ENCODE data around the gene NDRG2.

Gene NDRG2

DNA sequence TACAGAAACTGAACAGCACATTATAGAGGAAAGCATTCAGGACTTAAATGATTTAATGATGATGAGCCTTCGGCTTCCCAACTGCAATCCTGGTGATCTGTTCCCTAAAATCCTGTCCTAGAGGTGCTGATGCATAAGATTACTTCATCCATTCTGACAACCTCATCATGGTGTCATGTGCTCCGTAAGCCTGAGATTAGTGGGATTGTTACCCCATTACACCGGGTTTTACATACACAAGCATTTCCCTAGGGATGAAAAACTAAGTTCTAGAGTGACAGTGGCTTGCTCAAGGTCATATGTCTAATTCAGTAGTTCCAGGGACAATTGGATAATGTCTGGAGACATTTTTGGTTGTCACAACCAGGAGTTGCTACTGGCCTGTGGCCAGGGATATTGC is 12.3 kb upstream of the NDRG2 start:
- no peak overlapping the region for H3K4me3 ChIP-seq (ENCODE audit: low read depth, low read length)

DNA sequence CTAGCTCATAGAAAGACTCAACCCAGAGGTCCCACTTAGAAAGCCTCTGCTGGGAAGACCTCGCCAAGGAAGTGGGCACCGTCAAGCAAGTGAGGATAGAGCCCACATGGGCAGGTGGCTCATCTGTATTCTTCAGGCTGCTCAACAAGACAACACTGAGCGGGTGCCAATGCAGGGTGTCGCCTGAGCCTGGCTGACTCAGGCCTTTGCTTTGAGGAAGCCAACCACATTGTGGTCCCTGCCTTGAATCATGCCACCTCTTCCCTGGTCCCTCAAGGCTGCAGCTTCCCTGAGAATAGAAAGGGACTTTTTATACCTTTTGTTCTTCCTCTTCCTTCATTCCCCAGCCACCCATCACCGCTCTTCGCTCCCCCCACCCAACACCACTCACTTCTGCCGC is 11.9 kb upstream of the NDRG2 start:
- H3K4me3 ChIP-seq (ENCODE audit: low read depth, low read length) = no peak overlapping the region

DNA sequence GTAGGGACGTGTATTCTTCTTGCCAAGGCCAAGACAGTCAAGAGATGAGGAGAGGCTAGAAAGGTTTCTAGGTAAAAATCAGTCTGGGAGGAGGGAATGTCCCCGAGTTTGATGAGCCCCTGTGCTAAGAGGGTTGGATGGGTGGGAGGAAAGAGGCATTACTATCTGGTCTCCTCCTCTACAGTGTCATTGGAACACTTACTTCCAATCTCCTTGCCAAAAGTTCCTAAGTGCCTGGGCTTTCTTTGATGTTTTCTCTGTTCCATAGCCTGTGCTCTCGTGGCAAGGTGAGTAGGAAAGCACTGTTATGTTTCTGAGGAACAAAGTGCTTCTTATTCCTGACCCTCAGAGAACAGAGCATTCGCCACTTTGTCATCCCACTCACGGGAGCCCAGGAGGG is 9.8 kb upstream of the NDRG2 start, which contains the start of gene RNASE13:
RNASE13 (minus strand) TSS at position 101 of the 400 bp plus-strand sequence. CDS start 519 bp downstream, outside the sequence.
- no peak within 1 kb of the TSS for H3K4me3 ChIP-seq (ENCODE audit: low read depth, low read length)

DNA sequence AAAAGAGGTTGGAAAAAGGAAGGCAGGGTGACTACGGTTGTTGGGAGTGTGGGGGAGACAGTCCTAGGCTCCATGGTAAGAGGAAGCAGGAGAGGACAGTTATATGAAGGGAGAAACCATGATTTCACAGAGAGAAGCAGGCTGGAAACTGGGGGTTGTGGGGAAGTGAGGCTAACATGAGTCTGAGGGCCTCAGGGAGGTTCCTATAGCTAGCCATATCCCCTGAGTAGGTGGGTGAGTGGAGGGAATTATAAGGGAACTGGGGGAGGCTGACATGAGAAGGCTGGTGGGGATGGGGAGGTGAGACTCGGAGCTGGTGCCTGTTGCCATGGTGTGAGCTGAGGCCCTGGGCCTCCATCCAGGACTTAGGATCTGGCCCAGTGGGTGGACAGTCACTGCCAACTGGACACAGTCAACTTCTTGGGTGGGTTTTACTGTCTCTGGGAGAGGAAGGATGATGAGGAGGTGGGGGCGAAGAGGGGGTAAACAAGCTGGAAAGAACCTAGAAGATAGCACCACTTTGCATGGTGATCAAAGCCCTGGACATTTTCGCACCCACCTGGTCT is 8.4 kb upstream of the NDRG2 start:
- no peak overlapping the region for H3K4me3 ChIP-seq (ENCODE audit: low read depth, low read length)

DNA sequence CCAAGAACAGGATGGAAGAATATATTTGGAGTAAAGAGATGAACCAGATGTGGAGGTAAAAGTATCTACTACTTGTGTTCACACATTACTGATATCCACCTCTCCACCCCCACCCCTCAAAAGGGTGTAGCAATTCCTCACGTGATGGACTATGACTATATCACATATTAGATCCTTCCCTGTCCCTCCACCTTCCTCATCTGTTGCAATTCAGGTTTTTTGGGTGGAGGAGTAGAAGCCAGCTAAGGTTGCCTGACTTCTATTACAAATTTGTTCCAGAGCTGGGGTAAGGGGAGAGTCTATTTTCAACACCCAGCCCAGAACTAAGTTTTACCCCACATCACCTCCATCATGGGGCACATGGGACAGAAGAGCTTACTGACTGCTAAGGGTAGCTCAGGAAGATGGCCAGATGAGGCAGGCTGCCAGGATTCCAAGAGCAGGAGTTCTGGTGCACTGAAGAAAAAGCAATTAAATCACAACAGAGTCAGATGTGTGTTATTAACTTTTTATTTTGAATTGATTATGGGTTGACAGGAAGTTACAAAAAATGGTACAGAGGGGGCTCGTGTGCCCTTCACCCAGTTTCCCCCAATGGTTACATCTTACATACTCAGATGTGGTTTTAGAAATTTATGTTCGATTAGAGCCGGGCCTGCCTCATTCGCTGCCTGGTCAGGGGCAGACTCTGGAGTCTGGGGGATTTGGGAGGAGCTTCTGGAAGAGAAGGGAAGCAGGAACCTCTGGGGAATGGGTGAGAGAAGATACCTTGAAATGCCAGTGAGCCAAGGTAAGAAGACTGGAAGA is 7.7 kb upstream of the NDRG2 start:
- no peak overlapping the region for H3K4me3 ChIP-seq (ENCODE audit: low read depth, low read length)

DNA sequence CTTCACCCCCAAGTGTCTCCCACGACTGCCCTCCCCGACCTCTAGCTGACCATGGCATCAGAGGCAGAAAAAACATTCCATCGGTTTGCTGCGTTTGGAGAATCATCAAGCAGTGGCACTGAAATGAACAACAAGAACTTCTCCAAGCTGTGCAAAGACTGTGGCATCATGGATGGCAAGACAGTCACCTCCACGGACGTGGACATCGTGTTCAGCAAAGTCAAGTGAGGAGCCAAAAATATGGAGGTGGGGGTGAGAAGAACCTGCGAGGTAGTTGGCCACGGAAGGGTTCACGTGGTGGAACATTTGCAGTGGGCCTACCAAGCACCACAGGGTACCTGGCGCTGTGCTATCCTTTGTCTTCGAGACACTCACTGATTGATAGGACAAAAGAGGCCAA is 5.7 kb upstream of the NDRG2 start:
- no peak overlapping the region for H3K4me3 ChIP-seq (ENCODE audit: low read depth, low read length)

DNA sequence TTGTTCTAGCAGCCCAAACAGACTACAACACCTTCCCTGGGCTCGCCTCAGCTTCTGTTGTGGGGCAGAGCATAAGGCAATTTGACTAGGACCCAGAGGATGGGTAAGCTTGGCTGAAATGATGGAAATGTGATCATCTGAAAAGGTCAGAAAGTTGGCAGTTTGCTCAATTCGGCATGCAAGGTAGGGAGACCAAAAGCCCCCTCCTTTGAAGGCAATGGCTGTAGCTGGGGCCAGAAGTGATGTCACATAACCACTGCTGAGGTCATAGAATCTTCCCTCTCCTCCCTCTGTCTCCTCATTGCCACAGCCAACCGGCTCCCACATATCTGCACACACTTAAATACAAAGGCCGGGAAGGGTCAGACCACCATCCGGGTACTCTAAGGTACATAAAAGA is 5.1 kb upstream of the NDRG2 start, which contains the start of gene TPPP2:
TPPP2 (plus strand) TSS at position 301 of the 400 bp plus-strand sequence. CDS start 365 bp downstream, outside the sequence.
- no peak within 1 kb of the TSS for H3K4me3 ChIP-seq (ENCODE audit: low read depth, low read length)

DNA sequence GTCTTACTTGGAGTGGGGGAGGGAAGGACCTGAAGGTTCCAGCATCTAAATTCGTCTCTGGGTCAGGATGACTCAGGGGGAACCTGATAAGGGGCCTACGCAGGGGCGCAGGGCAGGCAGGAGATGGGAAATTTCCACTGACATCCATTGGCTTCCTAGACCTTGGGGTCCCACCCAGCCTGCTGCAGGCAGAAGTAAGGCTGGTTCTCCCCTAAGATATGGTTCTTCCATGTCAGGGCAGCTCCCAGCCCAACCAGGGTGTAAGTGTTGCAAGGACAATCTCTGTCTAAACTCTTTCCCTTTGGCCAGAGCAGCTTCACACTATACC is 2.1 kb upstream of the NDRG2 start:
- no peak overlapping the region for H3K4me3 ChIP-seq (ENCODE audit: low read depth, low read length)

DNA sequence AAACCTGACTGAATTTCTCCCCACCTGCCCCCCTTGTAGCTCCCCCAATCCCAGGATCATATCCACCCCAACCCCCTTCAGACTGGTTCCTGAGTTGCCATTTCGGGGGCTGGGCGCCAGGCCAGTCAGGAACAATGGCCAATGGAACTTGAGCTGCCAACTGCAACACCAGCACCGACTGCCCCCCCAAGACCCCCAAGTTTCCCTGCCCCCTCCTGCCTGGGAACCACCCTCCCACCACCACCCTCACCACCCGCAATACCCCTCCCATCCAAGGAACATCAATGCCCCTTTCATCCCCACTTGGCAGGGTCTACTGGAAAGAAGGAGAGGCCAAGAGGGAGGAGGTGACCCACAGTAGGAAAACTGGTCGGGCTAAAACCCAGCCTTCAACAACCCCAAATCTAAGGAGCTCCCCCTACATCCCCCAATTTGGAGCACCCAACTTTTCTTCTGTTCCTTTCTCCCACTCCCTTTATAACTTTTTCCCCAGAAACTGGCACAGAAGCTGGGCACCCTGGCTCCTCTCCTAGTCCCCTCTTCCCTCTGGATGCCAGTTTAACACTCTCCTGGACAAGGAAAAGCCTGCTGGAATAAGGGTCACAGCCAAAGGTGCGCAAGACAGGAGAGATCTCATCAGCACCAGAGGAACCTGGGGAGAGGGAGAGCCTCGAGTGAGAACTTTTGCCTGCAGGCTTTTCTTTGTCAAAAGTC is 1.6 kb upstream of the NDRG2 start:
- peak overlapping the region; percentile 37 for H3K4me3 ChIP-seq (ENCODE audit: low read depth, low read length)

DNA sequence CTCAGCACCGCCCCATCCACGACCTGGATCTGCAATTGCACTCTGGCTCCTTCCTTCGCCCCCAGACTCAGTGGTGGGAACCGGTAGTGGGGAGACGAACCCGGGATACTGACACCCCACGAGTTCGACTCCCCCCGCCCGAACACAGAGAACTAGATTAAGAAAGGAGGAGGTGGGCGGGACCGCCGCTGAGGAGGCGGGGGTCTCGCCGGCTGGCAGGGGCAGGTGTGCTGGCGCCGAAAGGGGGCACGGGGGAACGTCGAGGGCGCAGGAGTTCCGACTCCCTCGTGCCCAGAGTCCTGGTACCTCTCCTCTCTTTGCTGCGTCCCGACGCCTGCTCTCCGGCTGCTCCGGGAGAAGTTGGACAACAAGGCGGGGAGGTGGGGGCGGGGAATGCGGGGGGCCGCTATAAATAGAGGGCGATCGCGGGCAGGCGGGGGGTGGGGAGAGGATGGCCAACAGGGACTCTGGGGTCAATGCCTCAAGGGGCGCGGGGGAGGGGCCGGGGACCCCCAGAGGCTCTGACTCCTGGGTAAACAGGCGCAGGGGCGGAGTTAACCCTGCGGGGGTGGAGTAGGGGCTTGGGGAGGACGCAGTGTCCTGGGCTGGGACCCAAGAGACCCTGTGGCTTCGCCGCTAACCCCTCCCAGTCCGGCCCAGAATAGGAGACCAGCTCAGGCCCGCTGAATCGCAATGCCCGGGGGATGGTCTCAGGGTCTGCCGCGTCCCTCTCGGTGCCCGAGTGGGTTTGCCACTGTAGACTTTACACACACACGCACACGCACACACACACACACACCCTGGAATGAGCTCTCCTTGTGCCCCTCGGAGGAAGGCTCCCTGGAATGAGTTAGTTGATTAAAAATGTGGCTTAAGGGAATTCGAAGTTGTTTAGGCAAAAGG is 761 bp upstream of the NDRG2 start:
- H3K4me3 ChIP-seq (ENCODE audit: low read depth, low read length) = peak overlapping the region; percentile 55

DNA sequence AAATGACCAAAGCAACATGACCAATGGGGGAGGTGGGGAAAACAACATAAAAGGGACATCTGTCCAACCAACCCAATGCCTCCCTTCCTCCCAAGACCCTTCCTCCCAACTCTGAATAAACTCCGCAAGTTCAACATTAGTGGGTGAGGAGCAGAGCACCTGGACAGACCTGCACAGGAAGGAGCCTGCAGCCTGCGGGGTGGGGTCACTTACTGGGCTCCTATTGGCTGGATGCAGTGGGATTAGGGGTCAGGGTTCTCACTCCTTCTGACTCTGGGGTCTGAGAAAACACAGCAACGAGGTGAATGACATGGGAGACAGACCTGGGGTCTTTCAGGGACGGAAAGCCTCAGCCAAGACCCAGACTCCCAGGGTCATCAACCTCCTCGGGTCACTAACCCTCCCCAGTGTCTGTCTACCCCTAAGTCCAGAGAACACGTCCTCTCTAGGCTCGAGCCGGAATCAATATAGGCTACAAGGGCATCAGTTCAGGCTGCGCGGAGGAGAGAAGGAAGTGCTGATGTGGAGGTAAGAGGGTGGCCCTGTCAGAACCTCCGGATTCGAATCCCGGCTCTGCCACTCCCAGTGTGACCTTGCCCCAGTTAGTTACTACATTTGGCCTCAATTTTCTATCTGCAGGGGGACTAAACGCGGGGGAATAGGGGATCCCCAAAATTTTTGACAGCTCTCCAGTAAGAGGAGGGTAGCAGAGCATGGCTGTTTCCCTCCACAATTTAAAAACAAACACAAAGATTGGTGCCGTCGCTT is 860 bp downstream of the NDRG2 start:
- H3K4me3 ChIP-seq (ENCODE audit: low read depth, low read length) = peak overlapping the region; percentile 33

DNA sequence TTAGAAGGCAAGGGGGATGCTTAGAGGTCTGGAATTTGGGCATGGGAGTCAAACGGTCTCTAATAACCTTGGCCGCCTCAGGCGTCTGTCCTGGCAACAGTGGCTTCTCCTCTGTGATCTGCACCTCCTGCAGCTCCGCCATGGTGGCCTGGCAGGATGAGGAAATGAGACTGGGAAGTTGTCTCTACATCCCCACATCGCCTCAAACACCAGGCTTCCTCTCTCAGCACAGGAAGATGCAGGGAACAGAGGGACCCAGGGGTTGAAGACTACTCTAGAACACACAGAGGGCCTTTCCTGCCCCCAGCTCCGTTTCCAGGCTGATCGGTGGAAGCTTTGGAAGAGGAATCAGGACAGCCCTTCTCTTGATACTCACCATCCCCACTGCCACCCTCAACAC is 1.7 kb downstream of the NDRG2 start:
- no peak overlapping the region for H3K4me3 ChIP-seq (ENCODE audit: low read depth, low read length)

DNA sequence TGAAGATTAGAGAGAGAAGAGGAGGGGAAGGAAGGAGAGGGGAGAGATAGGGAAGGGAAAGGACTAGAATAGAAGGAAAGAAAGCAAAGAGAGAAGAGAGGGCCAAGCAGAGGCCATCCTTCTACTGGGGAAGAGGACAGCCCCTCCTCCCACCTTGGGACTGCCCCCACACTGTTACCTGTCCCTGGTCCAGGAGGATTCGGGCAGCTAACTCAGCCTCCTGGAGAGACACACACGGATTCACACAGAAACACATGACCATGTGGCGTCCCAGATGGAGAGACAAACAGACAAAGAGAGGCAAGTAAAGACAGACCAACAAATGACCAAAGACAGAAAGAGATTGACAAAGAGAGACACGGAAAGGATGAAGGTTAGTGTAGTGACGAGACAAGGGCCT is 2.2 kb downstream of the NDRG2 start:
- no peak overlapping the region for H3K4me3 ChIP-seq (ENCODE audit: low read depth, low read length)

DNA sequence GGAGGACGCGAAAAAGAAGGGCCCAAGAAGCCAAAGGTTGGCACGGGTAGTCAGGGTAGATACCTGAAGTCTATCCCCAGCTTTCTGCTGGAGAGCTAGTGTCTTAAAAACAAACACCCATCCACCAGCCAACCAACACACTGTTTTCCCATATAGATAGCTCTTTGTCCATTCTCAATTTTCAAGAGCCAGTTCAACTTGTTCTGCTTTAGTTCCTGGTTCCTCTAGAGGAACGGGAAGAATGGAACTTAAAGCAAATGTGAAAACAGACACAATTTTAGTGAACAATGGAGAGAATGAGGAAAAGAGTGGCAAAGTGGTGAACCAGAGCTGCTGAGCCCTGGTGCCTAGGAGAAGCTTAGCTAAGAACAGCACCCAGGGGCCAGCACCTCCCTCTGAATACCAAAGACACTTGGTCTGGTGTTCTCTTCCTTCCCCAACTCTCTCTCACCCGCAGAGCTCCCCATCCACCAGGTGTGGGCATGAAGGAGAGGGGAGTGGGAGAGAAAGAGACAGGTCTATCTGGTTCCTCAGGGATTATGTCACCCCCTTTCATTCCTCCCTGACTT is 3.8 kb downstream of the NDRG2 start:
- no peak overlapping the region for H3K4me3 ChIP-seq (ENCODE audit: low read depth, low read length)

DNA sequence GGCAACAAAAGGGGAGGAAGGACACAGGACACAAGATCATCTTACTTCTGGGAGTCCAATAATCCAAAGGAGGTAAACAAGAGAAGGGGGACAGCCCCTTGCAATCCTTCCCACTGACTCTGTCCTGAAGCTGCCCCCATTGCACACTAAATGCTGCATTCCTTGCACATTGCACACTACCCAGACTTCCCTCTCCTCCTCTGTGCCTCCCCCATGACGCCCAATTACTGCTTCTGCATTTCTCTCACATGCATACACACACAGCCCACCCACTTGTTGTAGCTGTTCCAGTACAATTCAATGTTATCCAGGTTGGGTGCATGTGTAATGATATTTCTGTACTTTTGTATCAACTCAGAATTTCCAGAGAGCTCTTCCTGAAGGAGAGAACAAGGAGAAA is 5.5 kb downstream of the NDRG2 start:
- no peak overlapping the region for H3K4me3 ChIP-seq (ENCODE audit: low read depth, low read length)

DNA sequence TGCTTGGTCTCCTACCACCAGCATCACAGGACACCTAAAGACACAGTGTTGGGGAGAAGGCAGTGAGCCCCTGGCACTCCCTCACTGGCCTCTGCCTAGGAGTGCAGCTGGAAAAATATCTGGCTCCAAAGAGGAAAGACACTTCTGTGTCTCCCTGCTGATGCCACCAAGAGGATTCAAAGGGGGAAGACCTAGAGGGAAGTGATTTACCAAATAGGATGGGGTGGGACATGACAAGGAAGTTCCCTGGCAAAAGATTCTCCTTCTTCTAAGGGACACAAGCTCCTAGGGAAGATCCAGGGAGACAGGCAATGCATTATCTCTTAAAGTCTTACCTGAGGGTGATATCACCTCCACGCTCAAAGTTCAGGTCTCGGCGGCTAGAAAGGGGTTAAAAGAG is 6.1 kb downstream of the NDRG2 start:
- H3K4me3 ChIP-seq (ENCODE audit: low read depth, low read length) = no peak overlapping the region

DNA sequence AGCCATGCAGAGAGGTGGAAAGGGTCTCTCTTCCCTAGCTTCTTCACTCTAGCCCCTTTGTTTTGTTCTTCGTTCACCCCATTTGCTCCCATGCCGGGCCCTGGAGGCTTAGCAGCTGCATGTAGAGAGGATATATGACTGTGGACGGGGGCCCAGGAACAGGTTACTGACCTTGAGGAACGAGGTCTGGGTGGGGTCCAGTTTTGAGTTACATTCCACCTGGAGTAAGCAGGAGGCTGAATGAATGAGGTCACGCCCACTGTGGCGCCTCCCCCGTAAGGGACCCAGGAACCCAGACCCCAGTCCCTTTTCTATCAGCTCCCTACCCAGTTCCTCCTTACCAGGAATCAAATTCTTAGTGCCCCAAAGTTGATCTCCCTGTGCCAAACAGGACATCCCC is 6.6 kb downstream of the NDRG2 start:
- no peak overlapping the region for H3K4me3 ChIP-seq (ENCODE audit: low read depth, low read length)

DNA sequence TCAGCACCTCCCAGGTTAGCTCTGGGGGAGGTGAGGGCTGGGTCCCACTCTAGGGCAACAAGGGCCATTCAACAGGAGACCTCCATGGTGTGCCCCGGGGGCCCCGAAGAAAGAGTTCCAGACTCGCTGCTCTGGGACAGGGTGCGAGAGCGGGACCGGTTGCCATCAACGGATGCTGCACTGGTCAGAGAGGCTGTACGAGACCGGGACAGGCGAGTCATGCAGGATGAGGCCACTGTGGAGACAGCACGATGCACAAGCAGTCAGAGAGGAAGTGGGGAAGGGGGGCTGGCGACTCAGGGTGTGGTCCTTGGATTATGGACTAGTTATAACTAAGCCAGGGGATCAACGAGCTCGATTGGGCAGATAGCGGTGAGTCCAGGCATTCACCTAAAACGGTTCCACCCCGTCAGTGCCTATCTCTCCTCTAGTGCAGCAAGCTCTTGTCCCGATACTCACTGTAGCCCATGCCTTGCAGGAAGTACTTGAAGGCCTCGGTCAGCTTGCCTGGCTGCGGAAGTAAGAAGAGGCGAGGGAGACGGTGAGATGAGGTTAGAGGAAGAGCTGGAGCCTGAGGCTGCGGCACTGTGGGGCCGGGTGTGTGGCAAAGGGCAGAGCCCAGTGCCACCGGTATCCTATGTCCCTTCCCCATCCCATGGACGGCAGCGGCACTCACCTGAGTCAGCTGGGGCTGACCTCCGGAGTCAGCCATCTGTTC is 7.2 kb downstream of the NDRG2 start:
- no peak overlapping the region for H3K4me3 ChIP-seq (ENCODE audit: low read depth, low read length)

DNA sequence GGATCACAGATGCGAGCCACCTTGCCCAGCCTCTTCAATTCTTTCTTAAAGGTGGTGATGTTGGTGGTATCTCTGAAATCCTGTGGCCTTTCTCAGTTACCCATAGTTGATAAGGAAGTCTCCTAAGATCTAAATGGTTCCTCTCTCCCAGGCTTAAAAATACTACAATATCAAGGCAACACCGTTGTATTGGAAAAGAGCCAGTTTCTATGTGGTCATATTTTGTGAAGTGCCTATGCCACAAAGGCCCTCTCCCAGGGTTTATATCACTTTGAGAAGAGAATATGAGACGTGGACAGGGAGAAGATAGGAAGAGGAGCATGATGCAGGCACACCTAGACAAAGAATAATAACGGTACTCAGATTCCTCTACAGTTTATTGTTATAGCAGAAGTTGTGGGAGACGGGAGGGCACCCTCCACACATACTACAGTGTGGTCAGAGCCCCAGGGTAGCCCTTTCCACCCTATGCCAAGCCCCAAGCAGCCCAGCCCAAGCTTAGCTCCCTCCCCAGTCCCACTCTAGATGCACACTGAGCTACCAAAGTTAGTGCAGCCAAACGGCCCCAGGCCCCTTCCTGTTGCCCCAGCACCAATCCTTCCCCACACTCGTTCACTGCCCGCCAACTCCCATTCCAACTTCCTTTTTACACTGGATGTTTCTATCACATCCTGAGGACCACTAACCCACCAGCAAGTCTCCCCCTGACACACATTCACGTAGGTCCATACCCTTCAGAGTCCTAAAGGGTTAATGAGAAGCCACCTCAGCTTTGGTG is 8.3 kb downstream of the NDRG2 start:
- H3K4me3 ChIP-seq (ENCODE audit: low read depth, low read length) = no peak overlapping the region

All from iPS-11a (cell line).